Measurements from ENCODE around the gene SUPT7L.
"Not testable (repeated sequence)": the region's sequence is repeated elsewhere in the genome, so short reads cannot be mapped to it uniquely, and the experiment has no call there.

The SUPT7L gene

DNA sequence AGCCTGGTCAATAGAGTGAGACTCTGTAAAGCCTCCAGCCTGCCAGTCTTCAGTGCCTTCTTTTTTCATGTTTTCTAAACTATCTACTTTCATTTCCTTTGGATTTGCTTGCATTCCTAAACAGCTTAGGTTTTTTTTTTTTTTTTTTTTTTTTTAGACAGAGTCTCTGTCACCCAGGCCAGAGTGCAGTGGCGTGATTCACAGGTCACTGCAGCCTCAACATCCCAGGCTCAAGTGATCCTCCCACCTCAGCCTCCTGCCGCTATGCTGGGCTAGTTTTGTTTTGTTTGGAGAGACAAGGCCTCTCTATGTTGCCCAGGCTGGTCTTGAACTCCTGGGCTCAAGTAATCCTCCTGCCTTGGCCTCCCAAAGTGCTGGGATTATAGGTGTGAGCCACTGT is 33.2 kb downstream of the SUPT7L start:
- DNase-seq, result not testable (repeated sequence)

DNA sequence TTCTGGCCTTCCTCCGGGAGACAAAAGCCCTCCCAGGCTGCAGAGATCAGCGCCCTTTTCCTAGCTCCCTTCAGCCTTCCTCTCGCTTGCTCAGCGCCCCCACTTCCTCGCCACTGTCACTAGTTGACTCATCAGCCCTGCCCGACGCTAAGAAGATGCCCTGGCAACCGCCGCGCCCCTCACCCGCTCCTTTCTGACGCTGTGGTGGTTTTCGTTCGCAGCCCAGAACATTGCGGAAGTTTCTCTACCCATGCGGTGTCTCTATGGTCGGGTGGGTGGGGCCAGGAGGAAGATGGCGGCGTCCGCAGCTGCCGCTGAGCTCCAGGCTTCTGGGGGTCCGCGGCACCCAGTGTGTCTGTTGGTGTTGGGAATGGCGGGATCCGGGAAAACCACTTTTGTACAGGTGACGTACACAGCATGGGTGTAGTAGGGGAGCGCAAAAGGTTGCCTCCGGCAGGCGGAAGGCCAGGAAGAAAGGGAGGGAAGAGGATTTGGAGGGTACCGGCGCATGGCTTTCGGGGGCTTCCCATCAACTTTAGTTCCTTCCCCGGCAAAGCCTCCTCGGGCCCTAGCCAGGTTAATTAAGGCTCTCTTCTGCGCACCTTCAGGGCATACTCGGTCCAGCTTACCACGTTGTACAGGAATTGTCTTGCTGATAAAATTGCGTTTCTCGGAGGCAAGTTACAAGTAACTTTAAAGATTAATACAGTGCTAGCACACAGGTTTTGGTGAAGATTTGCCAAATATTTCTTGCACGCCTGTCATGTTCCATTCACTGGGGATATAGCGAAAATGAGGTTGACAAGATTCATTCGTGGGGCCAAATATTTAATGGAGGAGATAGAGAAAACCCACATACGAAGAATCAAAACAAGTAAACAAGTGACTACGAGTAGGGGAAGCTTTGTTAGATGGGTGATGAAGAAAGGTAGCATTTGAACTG is 34.4 kb downstream of the SUPT7L start, which contains the start of the genes CCDC121 and GPN1:
CCDC121 (minus strand) TSS at position 246 of the 943 bp plus-strand sequence. CDS start 1,213 bp downstream, outside the sequence.
GPN1 (plus strand) TSS at position 284 of the 943 bp plus-strand sequence; CDS start at position 293, 9 bp downstream.
- DNase-seq, result peak; percentile 76

DNA sequence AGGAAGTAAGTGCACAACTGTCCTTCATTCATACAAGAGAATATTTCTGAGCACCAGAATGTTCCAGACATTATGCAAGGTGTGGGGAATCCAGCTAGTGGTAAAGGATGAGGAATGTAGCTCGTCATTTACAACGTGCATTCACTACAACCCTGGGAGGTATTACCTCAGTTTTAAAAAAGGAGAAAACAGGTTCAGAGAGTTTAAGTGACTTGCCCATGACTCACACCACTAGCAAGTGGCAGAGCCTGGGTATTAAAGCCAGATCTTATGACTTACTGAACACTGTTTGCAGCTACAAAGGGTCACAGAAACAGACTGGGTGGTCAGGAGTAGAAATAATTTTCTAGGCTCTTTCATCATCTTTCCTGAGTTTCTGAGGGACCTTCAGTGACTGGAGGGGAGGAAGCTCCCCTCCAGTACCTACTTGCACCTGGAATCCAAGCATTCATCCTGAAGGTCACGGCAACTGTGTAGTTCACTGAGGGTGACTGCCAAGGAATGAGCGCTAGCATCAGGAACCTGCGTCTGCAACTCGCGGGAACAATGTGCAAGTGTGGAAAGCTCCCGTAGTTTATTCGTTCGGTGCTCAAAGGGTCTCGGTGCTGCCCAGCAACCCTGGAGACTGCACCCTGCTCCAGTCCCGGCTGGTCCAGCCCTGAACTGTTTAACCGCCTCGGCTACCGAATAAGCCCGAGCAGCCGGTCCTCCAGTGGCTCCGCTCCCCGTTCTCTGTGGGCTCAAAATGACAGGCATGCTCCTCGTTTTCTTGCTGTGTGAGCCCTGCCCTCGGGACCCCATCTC is 35.2 kb downstream of the SUPT7L start:
- no peak for DNase-seq

DNA sequence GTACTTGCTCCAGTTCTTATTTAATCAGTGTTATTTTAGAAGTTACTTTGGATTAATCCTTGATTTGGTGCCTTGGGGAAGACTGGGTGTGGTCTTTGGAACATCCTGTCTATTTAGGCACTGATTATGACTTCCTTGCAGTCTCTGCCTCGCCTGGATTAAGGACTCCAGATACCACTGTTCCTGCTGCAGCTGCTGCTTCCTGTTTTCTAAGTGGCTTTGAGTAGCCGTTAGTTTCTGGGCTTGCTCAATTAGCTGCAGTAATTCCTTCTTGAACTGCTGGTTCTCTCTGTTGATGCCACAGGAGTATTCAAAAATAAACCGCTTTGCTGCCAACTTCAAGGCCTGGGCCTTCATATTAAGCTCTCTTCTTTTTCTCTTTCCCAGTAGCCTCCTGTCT is 36.5 kb downstream of the SUPT7L start:
- DNase-seq, result not testable (repeated sequence)

DNA sequence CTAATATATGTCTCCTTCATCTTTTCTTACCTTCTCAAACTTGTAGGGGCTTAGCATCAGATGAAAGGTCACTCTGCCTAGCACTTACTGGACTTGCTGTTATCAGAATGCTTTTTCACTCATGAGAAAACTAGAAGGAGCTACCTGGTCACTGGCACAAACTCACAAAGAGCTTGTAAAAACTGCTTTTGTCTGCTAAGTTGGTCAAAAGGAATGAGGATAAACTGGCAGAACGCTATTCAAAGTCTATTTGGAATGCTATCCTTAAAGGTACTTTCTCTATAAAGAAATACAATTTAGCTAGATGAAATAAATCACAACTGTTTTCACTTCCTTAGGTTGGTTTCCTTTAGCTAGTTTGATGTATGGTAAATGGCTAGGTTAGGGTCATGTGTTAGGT is 37.1 kb downstream of the SUPT7L start:
- DNase-seq, result not testable (repeated sequence)

DNA sequence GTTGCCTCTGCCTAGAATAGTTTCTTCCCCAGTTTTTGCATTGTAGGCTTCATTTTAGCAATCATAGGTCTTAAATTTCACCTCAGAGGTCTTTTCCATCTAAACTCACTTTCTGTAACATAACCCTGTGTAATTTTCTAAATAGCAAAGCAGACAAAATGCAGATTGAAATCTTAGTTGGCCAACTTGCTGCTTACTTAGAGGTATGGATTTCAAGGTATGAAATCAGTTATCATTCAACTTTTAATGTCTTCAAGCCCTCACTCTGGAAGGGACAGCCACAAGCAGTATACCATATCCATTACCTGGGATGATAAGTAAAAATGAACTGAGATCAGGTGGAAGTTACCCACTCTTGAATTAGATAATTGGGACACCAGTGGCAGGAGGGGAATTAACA is 38.5 kb downstream of the SUPT7L start:
- DNase-seq, result no peak

DNA sequence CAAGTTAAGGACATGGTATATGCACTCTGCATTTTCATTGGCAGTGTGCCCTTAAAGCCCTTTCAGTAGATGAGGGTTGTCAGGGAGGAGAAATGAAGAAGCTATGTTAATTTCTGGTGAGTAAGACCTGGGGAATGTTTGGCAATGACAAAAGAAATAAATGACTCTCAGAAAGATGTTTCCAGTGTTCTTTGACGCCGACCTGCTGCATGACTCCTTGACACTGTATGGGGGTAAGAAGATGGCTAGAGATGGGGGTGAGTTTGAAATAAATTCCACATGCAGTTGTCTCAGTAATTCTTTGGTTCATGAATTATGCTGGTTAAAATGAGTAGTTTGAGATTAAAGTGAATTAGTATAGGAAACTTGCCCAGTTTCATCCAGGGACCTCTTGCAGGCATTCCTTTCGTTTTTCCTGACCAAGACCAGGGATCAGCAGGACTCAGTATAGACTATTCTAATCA is 40.5 kb downstream of the SUPT7L start:
- DNase-seq, result no peak

DNA sequence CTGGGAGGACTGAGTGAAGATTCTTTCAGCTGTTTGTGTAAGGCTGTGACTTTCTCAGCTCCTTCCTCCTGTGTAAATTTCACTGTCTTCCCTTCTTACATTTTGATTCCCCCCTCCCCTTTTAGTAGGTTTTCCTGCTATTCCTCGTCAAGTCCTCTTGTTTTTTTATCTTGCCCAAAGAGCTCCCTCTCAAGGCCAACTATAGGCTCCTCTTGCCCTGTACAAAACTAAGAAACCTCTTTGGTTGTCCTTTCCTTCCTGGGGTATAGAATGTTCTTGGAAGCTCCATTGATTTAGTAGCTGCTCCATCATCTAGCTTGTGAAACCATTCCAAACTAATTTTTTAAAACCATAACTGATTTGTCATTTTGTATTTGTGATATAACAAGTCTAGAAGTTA is 41.9 kb downstream of the SUPT7L start:
- no peak for DNase-seq

DNA sequence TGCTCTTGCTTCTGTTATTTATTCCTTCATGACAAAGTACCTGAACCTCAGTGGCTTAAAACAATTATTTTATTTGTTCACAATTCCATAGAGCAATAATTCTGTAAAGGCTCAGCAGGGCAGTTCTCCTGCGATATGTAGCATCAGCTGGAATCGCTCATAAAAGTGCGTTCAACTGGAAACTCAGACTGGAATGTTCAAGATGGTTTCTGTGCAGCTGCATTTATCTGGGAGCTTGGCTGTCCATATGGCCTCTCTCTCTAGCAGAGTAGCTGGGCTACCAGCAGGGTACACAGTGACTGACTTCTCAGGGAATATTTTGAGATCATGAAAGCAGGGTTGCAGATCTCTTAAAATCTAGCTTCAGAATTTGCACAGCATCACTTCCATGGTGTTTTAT is 48.1 kb downstream of the SUPT7L start:
- no peak for DNase-seq

DNA sequence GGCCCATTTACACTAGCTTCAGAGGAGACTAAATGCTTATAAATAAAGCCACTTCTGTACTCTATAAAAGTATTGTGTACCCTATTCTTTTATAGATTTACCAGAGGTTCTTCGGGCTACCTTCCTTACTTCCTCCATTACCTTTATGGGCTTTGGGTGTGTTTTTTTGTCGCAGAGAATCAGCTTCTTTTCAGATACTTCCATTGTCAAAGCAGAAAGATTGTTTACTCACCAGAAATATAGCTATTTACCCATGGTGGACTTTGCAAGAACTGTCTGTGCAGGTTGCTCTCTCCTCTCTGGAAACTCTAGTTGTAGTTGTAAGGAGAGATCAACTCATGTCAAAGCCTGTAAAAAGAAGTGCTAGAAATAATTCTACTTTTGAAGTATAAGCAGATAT is 49.4 kb downstream of the SUPT7L start:
- DNase-seq, result no peak

DNA sequence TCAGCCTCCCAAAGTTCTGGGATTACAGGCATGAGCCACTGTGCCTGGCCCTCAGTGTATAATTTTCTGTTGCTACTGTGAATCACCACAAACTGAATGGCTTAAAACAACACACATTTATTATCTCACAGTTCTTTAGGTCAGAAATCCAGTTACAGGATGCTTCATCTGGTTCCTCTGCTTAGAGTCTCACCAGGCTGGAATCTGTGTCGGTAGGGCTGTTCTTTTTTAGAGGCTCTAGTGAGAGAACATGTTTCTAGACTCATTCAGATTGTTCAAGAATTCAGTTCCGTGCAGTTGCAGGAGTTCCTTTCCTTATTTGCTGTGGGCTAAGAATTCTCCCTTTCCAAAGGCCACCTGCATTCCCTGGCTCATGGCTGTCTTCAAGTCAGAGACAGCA is 56.8 kb downstream of the SUPT7L start:
- no peak for DNase-seq

Measured in NCI-H1092 treated with DMSO at 0.1 percent for 48 hours (cell line).